Measurements from ENCODE around the gene TBCCD1. TPM values are rescaled to one million over a fixed set of nuclear protein-coding genes. Genes with fewer than 3 reads are reported as not detected.

The TBCCD1 gene
- polyA plus RNA-seq, 1 donor from 2014 or later = 13.4 TPM

- Histone ChIP-seq H4K20me1 (ENCODE audit: insufficient read depth) (no peaks in the 10 kb centered on the region), H3K27me3 (ENCODE audit: insufficient read depth, low read depth, low read length) (no peaks in the 10 kb centered on the region), H3K4me2 (ENCODE audit: low read length) (no peak overlapping the region), H3K9me2 (ENCODE audit: insufficient read depth, low read length) (no peaks in the 10 kb centered on the region), H3K9me3 (ENCODE audit: low read length) (no peaks in the 10 kb centered on the region), H3K9ac (ENCODE audit: low read length) (no peak overlapping the region), H3K4me3 (ENCODE audit: low read length) (no peak overlapping the region), H3K79me2 (replicated peaks; ENCODE audit: insufficient read depth, low read length) (no peaks in the 10 kb centered on the region), H2AFZ (ENCODE audit: low read depth, low read length) (no peak overlapping the region), H3K27ac (ENCODE audit: low read length) (no peak overlapping the region), H3F3A (ENCODE audit: insufficient read depth, low read length, poor library complexity, severe bottlenecking) (no peaks in the 10 kb centered on the region), H3K36me3 (ENCODE audit: insufficient read depth, low read length) (no peaks in the 10 kb centered on the region)
- TF ChIP-seq EP300 (conservative IDR thresholded peaks at IDR 0.05; ENCODE audit: poor library complexity, severe bottlenecking) (no peak), SMC3 (conservative IDR thresholded peaks at IDR 0.05; ENCODE audit: poor library complexity) (no peak), MXI1 (conservative IDR thresholded peaks at IDR 0.05; ENCODE audit: poor library complexity, severe bottlenecking) (no peak), EZH2 (IDR thresholded peaks at IDR 0.05; ENCODE audit: borderline replicate concordance, insufficient read depth, low read length, poor library complexity, severe bottlenecking) (no peak), RAD21 (conservative IDR thresholded peaks at IDR 0.05) (no peak), CTCF (IDR thresholded peaks at IDR 0.05; ENCODE audit: poor library complexity, severe bottlenecking) (no peak), REST (IDR thresholded peaks at IDR 0.05; ENCODE audit: borderline replicate concordance) (no peak), TAF1 (IDR thresholded peaks at IDR 0.05; ENCODE audit: low read depth) (no peak), POLR2AphosphoS5 (IDR thresholded peaks at IDR 0.05) (no peak)
These were observed 42.5 kb downstream of the TBCCD1 start for GRCh38 chr3:186524616-186525015.

GRCh38 chr3:186523434-186523833, 43.7 kb downstream of the TBCCD1 start:
- no peak for TF ChIP-seq SMC3 (conservative IDR thresholded peaks at IDR 0.05; ENCODE audit: poor library complexity)
- TF ChIP-seq TAF1 (IDR thresholded peaks at IDR 0.05; ENCODE audit: low read depth) = no peak
- no peak for TF ChIP-seq EZH2 (IDR thresholded peaks at IDR 0.05; ENCODE audit: borderline replicate concordance, insufficient read depth, low read length, poor library complexity, severe bottlenecking)
- no peak for TF ChIP-seq MXI1 (conservative IDR thresholded peaks at IDR 0.05; ENCODE audit: poor library complexity, severe bottlenecking)
- no peak for TF ChIP-seq CTCF (IDR thresholded peaks at IDR 0.05; ENCODE audit: poor library complexity, severe bottlenecking)
- no peak for TF ChIP-seq EP300 (conservative IDR thresholded peaks at IDR 0.05; ENCODE audit: poor library complexity, severe bottlenecking)
- no peak for TF ChIP-seq POLR2AphosphoS5 (IDR thresholded peaks at IDR 0.05)
- TF ChIP-seq RAD21 (conservative IDR thresholded peaks at IDR 0.05) = no peak
- TF ChIP-seq REST (IDR thresholded peaks at IDR 0.05; ENCODE audit: borderline replicate concordance) = no peak
- Histone ChIP-seq H4K20me1 (ENCODE audit: insufficient read depth) (no peaks in the 10 kb centered on the region), H3K4me2 (ENCODE audit: low read length) (no peak overlapping the region), H3K79me2 (replicated peaks; ENCODE audit: insufficient read depth, low read length) (no peaks in the 10 kb centered on the region), H3K27me3 (ENCODE audit: insufficient read depth, low read depth, low read length) (no peaks in the 10 kb centered on the region), H2AFZ (ENCODE audit: low read depth, low read length) (no peak overlapping the region), H3K4me3 (ENCODE audit: low read length) (no peak overlapping the region), H3F3A (ENCODE audit: insufficient read depth, low read length, poor library complexity, severe bottlenecking) (no peaks in the 10 kb centered on the region), H3K27ac (ENCODE audit: low read length) (no peak overlapping the region), H3K9me2 (ENCODE audit: insufficient read depth, low read length) (no peaks in the 10 kb centered on the region), H3K9me3 (ENCODE audit: low read length) (no peaks in the 10 kb centered on the region), H3K9ac (ENCODE audit: low read length) (no peak overlapping the region), H3K36me3 (ENCODE audit: insufficient read depth, low read length) (no peaks in the 10 kb centered on the region)

All from neural cell (in vitro differentiated cells).